WTC11 (cell line): ENCODE measurements around the gene OAS2. TPM values are rescaled to one million over a fixed set of nuclear protein-coding genes. Genes with fewer than 3 reads are reported as not detected.

Experiments used
- ATAC-seq: fragments of 200-7000 bp; cut with Tn5 transposase; 2 replicates; pipeline ENCODE4 v1.10.0; 2021; ENCODE audit warnings: mild to moderate bottlenecking, moderate library complexity
- CTCF ChIA-PET: fragments of 300-600 bp; sonication (Branson Sonifier 250); formaldehyde crosslinking; loops from one replicate; lab custom pipeline; 2021; ENCODE audit warnings: antibody characterized with exemption; lab: Charles Lee
- POLR2A ChIA-PET: fragments of 350-600 bp; sonication (Branson Sonifier 250); formaldehyde crosslinking; loops from one replicate; lab custom pipeline; 2021; ENCODE audit warnings: antibody characterized with exemption; lab: Charles Lee
- DNase-seq: peaks from one replicate; pipeline ENCODE4 v3.0.0; 2021; ENCODE audit warnings: low spot score
- H3K27ac Mint-ChIP-seq: 2 replicates; pipeline ENCODE4 v1.8.0; 2021; ENCODE audit warnings: mixed read lengths
- H3K27me3 Mint-ChIP-seq: 2 replicates; pipeline ENCODE4 v1.8.0; 2021; ENCODE audit warnings: low read depth, mild to moderate bottlenecking, moderate library complexity, mixed read lengths
- H3K36me3 Mint-ChIP-seq: 2 replicates; pipeline ENCODE4 v1.8.0; 2021; ENCODE audit warnings: mixed read lengths
- H3K4me1 Mint-ChIP-seq: 2 replicates; pipeline ENCODE4 v1.8.0; 2022; ENCODE audit warnings: mixed read lengths
- H3K4me3 Mint-ChIP-seq: 2 replicates; pipeline ENCODE4 v1.8.0; 2021; ENCODE audit warnings: mild to moderate bottlenecking, moderate library complexity, mixed read lengths
- H3K9me3 Mint-ChIP-seq: 2 replicates; pipeline ENCODE4 v1.8.0; 2021; ENCODE audit warnings: mixed read lengths
- CBFB ChIP-seq: sonication (generic); formaldehyde crosslinking; IDR thresholded peaks from 2 replicates; pipeline ENCODE4 v1.8.1; 2022; ENCODE audit warnings: mild to moderate bottlenecking, low read depth, missing genetic modification reagents
- ETV6 ChIP-seq: sonication (generic); formaldehyde crosslinking; IDR thresholded peaks from 2 replicates; pipeline ENCODE4 v1.8.1; 2022; ENCODE audit warnings: mild to moderate bottlenecking, missing genetic modification reagents
- HMGA2 ChIP-seq: fragments of 250-450 bp; sonication (Bioruptor Pico); IDR thresholded peaks from 2 replicates; pipeline ENCODE4 v1.4.0; 2021; ENCODE audit warnings: mild to moderate bottlenecking, moderate library complexity
- MYBL2 ChIP-seq: sonication (generic); formaldehyde crosslinking; IDR thresholded peaks from 2 replicates; pipeline ENCODE4 v1.8.1; 2023; ENCODE audit warnings: mild to moderate bottlenecking, moderate library complexity, missing genetic modification reagents
- PREB ChIP-seq: sonication (generic); formaldehyde crosslinking; IDR thresholded peaks from 2 replicates; pipeline ENCODE4 v1.8.1; 2022; ENCODE audit warnings: mild to moderate bottlenecking, missing genetic modification reagents, moderate library complexity, borderline replicate concordance
- SMAD4 ChIP-seq: sonication (generic); formaldehyde crosslinking; IDR thresholded peaks from 2 replicates; pipeline ENCODE4 v1.8.0; 2022; ENCODE audit warnings: mild to moderate bottlenecking, missing genetic modification reagents
- ZBTB21 ChIP-seq: sonication (generic); formaldehyde crosslinking; IDR thresholded peaks from 2 replicates; pipeline ENCODE4 v1.8.1; 2023; ENCODE audit warnings: mild to moderate bottlenecking, missing genetic modification reagents, borderline replicate concordance
- ZNF317 ChIP-seq: sonication (generic); formaldehyde crosslinking; IDR thresholded peaks from 2 replicates; pipeline ENCODE4 v1.8.1; 2023; ENCODE audit warnings: low read depth, mild to moderate bottlenecking, moderate library complexity, missing genetic modification reagents, borderline replicate concordance
- ZNF423 ChIP-seq: fragments of 250-450 bp; sonication (Bioruptor Pico); IDR thresholded peaks from 2 replicates; pipeline ENCODE4 v2.1.2; 2022; ENCODE audit warnings: mild to moderate bottlenecking, moderate library complexity
- ZNF532 ChIP-seq: fragments of 250-450 bp; sonication (Bioruptor Pico); IDR thresholded peaks from 2 replicates; pipeline ENCODE4 v1.9.0; 2021; ENCODE audit warnings: mild to moderate bottlenecking, borderline replicate concordance
- ZNF671 ChIP-seq: fragments of 250-450 bp; sonication (Bioruptor Pico); IDR thresholded peaks from 2 replicates; pipeline ENCODE4 v1.8.0; 2021; ENCODE audit warnings: mild to moderate bottlenecking
- ZSCAN18 ChIP-seq: fragments of 250-450 bp; sonication (Bioruptor Pico); IDR thresholded peaks from 2 replicates; pipeline ENCODE4 v2.1.2; 2022; ENCODE audit warnings: mild to moderate bottlenecking, moderate library complexity
- total RNA-seq: library from RNA; stranded (reverse); gene quantifications from 3 replicates; pipeline ENCODE4 v1.2.3, GENCODE V29; 2021
- TF ChIP-seq, protein P1 (sequence below): sonication (generic); formaldehyde crosslinking; conservative IDR thresholded peaks from 2 replicates; pipeline ENCODE4 v1.8.1; 2023; ENCODE audit warnings: mild to moderate bottlenecking, low read depth, missing genetic modification reagents, moderate library complexity
- TF ChIP-seq, protein P2 (sequence below): sonication (generic); formaldehyde crosslinking; IDR thresholded peaks from 2 replicates; pipeline ENCODE4 v1.8.1; 2022; ENCODE audit warnings: mild to moderate bottlenecking, moderate library complexity, missing genetic modification reagents
- TF ChIP-seq, protein P3 (sequence below): sonication (generic); formaldehyde crosslinking; IDR thresholded peaks from 2 replicates; pipeline ENCODE4 v1.8.0; 2022; ENCODE audit warnings: missing genetic modification reagents
- TF ChIP-seq, protein P4 (sequence below): fragments of 250-450 bp; sonication (Bioruptor Pico); IDR thresholded peaks from 2 replicates; pipeline ENCODE4 v1.9.0; 2021; ENCODE audit warnings: mild to moderate bottlenecking
- TF ChIP-seq, protein P5 (sequence below): sonication (generic); formaldehyde crosslinking; IDR thresholded peaks from 2 replicates; pipeline ENCODE4 v1.8.0; 2022; ENCODE audit warnings: mild to moderate bottlenecking, missing genetic modification reagents

The OAS2 gene
- total RNA-seq, 1 experiment from 2014 or later, result 0.28 TPM

- no peak for DNase-seq
- H3K27me3 Mint-ChIP-seq, result peaks cover 3% of the 10 kb centered on the region
- peaks cover 6% of the 10 kb centered on the region; the same call in 1 of the 2 replicates for H3K9me3 Mint-ChIP-seq
- H3K4me1 Mint-ChIP-seq, result peaks cover 3% of the 10 kb centered on the region
- POLR2A ChIA-PET, result no interaction called here
- CTCF ChIA-PET, result no interaction called here
- no peak overlapping the region for H3K27ac Mint-ChIP-seq
- H3K4me3 Mint-ChIP-seq, result no peak overlapping the region
- no peaks in the 10 kb centered on the region for H3K36me3 Mint-ChIP-seq
- ATAC-seq, result no peak
- TF ChIP-seq ZSCAN18 (no peak), SMAD4 (CRISPR knock-in tag) (no peak), PREB (CRISPR knock-in tag) (no peak), MYBL2 (CRISPR knock-in tag) (no peak), ETV6 (CRISPR knock-in tag) (no peak), ZNF671 (CRISPR knock-in tag) (no peak), HMGA2 (CRISPR knock-in tag) (no peak), CBFB (CRISPR knock-in tag) (no peak), ZNF423 (CRISPR knock-in tag) (no peak), ZBTB21 (CRISPR knock-in tag) (no peak), ZNF532 (CRISPR knock-in tag) (no peak), ZNF317 (CRISPR knock-in tag) (no peak)
- TF ChIP-seq, protein P1, sequence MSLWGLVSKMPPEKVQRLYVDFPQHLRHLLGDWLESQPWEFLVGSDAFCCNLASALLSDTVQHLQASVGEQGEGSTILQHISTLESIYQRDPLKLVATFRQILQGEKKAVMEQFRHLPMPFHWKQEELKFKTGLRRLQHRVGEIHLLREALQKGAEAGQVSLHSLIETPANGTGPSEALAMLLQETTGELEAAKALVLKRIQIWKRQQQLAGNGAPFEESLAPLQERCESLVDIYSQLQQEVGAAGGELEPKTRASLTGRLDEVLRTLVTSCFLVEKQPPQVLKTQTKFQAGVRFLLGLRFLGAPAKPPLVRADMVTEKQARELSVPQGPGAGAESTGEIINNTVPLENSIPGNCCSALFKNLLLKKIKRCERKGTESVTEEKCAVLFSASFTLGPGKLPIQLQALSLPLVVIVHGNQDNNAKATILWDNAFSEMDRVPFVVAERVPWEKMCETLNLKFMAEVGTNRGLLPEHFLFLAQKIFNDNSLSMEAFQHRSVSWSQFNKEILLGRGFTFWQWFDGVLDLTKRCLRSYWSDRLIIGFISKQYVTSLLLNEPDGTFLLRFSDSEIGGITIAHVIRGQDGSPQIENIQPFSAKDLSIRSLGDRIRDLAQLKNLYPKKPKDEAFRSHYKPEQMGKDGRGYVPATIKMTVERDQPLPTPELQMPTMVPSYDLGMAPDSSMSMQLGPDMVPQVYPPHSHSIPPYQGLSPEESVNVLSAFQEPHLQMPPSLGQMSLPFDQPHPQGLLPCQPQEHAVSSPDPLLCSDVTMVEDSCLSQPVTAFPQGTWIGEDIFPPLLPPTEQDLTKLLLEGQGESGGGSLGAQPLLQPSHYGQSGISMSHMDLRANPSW (CRISPR knock-in tag), result no peak
- TF ChIP-seq, protein P2, sequence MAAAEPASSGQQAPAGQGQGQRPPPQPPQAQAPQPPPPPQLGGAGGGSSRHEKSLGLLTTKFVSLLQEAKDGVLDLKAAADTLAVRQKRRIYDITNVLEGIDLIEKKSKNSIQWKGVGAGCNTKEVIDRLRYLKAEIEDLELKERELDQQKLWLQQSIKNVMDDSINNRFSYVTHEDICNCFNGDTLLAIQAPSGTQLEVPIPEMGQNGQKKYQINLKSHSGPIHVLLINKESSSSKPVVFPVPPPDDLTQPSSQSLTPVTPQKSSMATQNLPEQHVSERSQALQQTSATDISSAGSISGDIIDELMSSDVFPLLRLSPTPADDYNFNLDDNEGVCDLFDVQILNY (CRISPR knock-in tag), result no peak
- TF ChIP-seq, protein P3, sequence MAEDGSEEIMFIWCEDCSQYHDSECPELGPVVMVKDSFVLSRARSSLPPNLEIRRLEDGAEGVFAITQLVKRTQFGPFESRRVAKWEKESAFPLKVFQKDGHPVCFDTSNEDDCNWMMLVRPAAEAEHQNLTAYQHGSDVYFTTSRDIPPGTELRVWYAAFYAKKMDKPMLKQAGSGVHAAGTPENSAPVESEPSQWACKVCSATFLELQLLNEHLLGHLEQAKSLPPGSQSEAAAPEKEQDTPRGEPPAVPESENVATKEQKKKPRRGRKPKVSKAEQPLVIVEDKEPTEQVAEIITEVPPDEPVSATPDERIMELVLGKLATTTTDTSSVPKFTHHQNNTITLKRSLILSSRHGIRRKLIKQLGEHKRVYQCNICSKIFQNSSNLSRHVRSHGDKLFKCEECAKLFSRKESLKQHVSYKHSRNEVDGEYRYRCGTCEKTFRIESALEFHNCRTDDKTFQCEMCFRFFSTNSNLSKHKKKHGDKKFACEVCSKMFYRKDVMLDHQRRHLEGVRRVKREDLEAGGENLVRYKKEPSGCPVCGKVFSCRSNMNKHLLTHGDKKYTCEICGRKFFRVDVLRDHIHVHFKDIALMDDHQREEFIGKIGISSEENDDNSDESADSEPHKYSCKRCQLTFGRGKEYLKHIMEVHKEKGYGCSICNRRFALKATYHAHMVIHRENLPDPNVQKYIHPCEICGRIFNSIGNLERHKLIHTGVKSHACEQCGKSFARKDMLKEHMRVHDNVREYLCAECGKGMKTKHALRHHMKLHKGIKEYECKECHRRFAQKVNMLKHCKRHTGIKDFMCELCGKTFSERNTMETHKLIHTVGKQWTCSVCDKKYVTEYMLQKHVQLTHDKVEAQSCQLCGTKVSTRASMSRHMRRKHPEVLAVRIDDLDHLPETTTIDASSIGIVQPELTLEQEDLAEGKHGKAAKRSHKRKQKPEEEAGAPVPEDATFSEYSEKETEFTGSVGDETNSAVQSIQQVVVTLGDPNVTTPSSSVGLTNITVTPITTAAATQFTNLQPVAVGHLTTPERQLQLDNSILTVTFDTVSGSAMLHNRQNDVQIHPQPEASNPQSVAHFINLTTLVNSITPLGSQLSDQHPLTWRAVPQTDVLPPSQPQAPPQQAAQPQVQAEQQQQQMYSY (CRISPR knock-in tag), result no peak
- TF ChIP-seq, protein P4, sequence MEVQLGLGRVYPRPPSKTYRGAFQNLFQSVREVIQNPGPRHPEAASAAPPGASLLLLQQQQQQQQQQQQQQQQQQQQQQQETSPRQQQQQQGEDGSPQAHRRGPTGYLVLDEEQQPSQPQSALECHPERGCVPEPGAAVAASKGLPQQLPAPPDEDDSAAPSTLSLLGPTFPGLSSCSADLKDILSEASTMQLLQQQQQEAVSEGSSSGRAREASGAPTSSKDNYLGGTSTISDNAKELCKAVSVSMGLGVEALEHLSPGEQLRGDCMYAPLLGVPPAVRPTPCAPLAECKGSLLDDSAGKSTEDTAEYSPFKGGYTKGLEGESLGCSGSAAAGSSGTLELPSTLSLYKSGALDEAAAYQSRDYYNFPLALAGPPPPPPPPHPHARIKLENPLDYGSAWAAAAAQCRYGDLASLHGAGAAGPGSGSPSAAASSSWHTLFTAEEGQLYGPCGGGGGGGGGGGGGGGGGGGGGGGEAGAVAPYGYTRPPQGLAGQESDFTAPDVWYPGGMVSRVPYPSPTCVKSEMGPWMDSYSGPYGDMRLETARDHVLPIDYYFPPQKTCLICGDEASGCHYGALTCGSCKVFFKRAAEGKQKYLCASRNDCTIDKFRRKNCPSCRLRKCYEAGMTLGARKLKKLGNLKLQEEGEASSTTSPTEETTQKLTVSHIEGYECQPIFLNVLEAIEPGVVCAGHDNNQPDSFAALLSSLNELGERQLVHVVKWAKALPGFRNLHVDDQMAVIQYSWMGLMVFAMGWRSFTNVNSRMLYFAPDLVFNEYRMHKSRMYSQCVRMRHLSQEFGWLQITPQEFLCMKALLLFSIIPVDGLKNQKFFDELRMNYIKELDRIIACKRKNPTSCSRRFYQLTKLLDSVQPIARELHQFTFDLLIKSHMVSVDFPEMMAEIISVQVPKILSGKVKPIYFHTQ (CRISPR knock-in tag), result no peak
- TF ChIP-seq, protein P5, sequence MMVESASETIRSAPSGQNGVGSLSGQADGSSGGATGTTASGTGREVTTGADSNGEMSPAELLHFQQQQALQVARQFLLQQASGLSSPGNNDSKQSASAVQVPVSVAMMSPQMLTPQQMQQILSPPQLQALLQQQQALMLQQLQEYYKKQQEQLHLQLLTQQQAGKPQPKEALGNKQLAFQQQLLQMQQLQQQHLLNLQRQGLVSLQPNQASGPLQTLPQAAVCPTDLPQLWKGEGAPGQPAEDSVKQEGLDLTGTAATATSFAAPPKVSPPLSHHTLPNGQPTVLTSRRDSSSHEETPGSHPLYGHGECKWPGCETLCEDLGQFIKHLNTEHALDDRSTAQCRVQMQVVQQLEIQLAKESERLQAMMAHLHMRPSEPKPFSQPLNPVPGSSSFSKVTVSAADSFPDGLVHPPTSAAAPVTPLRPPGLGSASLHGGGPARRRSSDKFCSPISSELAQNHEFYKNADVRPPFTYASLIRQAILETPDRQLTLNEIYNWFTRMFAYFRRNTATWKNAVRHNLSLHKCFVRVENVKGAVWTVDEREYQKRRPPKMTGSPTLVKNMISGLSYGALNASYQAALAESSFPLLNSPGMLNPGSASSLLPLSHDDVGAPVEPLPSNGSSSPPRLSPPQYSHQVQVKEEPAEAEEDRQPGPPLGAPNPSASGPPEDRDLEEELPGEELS, result no peak
These were observed 31.9 kb upstream of the OAS2 start for GRCh38 chr12:112946236-112947000.
